GDM1 (cell line): ENCODE measurements around the gene NECTIN2.
"Not testable (repeated sequence)": the region's sequence is repeated elsewhere in the genome, so short reads cannot be mapped to it uniquely, and the experiment has no call there.

Experiments
- DNase-seq: peaks from one replicate; lab custom pipeline; 2025; lab: John Stamatoyannopoulos, UW

NECTIN2 gene

GRCh38 chr19:44817725-44818465, 28.2 kb upstream of the NECTIN2 start:
- no peak for DNase-seq

DNA sequence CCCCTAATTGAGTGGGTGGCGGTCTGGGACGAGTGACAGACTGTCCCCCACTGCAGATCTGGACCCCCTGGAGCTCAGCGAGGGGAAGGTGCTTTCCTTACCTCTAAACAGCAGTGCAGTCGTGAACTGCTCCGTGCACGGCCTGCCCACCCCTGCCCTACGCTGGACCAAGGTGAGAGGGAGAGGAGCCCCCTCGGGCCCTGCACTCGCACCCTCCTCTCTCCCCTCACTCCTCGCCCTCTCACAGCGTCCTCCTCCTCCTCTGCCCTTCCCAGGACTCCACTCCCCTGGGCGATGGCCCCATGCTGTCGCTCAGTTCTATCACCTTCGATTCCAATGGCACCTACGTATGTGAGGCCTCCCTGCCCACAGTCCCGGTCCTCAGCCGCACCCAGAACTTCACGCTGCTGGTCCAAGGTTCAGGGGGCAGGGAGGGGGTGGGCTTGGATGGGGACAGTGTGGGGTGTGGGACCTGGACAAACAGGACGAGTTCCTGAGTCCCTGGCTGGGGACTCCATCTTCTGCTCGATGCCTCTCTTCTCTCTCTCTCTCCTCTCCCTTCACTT, 27.5 kb upstream of the NECTIN2 start:
- DNase-seq: no peak

GRCh38 chr19:44819246-44819832, 26.8 kb upstream of the NECTIN2 start:
- no peak for DNase-seq

DNA sequence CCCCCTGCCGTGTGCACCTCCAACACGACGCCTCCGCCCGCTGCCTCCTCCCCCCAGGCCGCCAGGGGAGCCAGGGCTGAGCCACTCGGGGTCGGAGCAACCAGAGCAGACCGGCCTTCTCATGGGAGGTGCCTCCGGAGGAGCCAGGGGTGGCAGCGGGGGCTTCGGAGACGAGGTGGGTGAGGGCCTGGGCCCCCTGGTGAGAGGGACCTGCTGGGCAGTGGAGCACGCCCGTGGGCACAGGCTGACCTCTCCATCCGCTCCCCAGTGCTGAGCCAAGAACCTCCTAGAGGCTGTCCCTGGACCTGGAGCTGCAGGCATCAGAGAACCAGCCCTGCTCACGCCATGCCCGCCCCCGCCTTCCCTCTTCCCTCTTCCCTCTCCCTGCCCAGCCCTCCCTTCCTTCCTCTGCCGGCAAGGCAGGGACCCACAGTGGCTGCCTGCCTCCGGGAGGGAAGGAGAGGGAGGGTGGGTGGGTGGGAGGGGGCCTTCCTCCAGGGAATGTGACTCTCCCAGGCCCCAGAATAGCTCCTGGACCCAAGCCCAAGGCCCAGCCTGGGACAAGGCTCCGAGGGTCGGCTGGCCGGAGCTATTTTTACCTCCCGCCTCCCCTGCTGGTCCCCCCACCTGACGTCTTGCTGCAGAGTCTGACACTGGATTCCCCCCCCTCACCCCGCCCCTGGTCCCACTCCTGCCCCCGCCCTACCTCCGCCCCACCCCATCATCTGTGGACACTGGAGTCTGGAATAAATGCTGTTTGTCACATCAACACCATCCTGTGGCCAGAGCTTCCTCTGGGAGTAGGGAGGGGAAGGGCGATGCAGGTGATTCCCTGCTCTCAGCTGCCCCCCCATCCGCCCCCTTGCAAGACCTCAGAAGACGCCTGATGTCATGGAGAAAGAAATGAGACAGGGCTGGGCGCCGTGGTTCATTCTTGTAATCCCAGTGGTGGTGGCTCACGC, 25.2 kb upstream of the NECTIN2 start:
- no peak for DNase-seq

DNA sequence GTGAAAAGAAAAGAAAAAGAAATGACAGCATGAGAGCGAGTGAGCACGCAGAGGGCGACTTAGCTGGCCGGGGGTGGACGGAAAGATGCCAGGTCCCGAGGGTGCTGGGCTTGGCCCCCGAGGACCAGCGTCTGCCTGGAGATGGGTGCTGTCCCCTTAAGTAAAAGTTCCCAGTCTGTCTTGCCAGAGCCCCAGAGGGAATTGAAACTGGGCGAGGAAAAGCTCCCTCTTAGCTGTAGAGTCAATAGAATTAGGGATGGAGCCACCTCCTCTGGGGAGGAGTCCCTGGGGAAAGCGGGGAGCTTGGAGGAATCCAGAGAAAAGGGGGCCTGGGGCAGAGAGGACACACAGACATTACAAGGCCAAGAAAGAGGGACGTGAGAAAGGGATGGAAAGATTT, 23.9 kb upstream of the NECTIN2 start:
- DNase-seq: no peak

DNA sequence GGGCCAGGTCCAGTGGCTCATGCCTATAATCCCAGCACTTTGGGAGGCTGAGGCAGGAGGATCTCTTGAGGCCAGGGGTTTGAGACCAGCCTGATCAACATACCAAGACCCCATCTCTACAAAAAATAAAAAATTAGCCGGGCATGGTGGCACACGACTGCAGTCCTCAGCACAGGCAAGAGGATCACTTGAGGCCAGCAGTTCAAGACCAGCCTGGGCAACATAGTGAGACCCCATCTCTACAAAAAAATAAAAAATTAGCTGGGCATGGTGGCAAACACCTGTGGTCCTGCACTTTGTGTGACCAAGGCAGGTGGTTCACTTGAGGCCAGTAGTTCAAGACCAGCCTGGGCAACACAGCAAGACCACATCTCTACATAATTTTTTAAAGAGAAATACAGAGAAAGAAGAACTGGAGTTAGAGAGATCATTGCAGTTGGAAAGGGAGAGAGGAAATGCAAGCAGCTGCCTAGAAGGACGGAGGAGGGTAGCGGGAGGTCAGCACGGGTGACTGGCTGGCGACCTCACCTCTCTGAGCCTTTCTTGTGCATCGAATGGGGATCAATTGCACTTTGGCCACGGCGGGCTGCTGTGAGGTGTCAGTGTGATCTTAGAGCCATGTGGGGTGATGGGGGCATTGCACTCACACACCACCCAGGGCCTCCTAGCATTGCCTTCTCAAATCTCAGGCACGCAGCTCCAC, 23.3 kb upstream of the NECTIN2 start:
- no peak for DNase-seq

DNA sequence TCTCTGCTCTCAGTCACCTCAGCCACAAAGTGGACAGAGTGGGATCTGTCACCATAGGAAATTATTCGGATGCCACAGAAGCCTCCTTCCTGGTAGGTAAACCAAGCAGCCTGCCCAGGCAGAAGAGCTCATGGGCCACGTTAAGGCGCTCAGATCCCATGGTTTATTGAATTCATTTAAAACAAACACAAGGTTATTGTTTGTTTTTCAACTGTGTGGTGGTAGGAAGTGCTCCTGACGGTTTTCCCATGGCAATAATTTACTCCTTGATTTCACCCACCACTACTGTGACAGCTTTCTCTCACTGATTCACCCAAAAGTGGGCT, 22.8 kb upstream of the NECTIN2 start:
- DNase-seq: no peak

- no peak for DNase-seq
Observed at GRCh38 chr19:44824761-44825160, 21.3 kb upstream of the NECTIN2 start.

- DNase-seq: not testable (repeated sequence)
Observed at GRCh38 chr19:44832875-44833274, 13.2 kb upstream of the NECTIN2 start.

DNA sequence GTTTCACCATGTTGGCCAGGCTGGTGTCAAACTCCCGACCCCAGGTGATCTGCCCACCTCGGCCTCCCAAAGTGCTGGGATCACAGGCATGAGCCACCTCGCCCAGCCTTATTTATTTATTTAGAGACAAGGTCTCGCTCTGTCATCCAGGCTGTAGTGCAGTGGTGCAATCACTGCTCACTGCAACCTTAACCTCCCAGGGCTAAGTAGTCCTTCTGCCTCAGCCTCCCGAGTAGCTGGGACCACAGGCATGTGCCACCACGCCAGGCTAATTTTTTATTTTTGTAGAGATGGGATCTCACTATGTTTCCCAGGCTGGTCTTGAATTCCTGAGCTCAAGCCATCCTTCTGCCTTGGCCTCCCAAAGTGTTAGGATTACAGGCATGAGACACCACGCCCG, 11.7 kb upstream of the NECTIN2 start:
- not testable (repeated sequence) for DNase-seq

- DNase-seq: no peak
Observed at GRCh38 chr19:44839276-44839675, 6.8 kb upstream of the NECTIN2 start.

GRCh38 chr19:44840811-44841210, 5.3 kb upstream of the NECTIN2 start:
- no peak for DNase-seq

DNA sequence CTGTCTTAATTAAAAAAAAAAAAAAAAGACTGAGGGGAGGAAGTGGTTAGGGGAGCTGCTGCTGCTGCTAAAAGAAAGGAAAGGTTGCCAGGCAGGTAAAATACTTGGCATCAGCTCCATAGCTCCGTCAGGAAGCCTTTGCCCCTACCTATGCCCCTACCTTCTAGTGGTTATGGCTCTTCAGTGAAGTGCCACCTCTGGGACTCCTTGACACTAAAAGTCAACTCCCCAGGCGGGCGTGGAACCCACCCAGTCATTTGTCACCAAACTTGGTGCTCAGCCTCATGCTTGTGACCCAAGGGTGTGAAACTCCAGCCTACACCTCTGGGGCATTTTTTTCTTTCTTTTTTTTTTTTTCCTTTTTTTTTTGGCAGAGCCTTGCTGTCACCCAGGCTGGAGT, 4.9 kb upstream of the NECTIN2 start:
- DNase-seq: no peak

DNA sequence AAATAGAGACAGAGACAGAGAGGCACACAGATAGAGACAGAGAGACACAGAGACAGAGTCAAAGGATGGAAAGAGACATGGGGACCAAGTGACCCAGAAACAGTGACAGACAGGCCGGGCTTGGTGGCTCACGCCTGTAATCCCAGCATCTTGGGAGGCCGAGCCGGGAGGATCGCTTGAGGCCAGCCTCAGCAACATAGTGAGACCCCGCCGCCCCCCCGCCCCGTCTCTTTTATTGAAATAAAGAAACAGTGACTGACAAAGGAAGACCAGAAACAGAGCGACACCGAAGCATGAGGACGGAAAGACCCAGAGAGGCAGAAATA, 848 bp upstream of the NECTIN2 start:
- DNase-seq: no peak

DNA sequence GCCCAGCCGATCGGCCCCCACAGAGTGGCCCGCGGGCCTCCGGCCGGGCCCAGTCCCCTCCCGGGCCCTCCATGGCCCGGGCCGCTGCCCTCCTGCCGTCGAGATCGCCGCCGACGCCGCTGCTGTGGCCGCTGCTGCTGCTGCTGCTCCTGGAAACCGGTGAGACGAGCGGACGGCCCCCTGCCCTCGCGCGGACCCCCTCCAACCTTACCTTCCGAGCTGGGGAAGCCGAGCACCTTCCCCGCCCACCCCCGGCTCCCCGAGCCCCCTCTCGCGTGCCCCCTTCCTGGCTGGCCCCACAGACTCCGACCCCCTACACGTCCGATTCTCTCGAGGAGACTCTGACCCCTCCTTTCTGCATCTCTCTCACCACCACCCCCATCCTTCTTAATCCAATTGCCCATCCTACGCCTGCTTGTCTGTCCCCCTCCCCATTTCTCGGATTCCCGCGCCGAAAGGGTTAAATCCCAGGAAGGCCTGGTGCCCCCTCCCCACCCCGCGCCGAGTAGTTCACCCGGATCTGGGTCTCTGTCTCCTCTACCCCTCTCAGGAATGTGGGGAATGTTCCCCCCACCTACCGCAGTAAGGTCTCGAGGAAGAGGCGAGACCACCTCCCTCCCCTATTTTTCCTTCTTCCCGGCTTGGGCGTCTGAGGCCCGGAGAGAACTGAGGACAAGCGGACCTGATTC, 502 bp downstream of the NECTIN2 start:
- DNase-seq: no peak

DNA sequence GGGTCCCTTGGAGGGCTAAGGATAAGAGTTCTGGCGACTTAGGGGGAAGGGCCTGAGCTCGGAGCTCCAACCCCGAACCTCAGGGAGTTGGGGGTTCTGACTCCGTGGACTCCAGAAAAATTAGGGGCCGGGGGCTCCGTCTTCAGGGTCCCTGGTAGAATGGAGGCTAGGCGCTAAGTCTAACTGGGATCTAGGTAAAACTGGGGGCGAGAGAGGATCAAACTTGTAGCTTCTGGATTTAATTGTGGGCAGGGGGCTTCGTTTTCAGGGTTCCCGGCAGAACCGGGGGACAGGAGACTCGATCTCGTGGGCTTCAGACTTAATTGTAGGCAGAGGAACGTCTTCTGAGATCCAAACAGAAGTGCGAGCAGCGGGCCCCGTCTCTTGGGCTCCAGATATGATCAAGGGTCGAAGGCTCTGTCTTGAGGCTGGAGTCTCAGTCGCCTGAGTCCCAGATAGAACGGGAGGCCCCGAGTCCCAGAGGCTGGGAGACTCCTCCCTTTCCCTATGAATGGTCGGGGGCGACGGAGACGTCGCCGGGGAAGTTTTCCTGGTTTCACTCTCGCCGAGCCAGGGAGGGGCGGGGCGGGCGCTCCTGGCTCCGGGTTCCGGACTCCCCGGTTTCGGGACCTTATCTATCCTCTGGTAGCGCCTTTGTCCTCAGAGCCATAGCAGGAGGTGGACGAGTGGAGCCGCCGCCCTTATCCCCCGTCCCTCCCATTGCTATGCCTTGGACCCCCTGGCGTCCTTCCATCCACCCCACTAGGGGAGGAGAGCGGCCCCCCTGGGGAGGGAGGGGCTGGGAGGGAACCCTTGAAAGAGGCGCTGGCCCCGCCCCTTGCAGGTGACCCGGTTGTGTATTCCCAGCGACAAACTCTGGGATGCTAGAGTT, 1.3 kb downstream of the NECTIN2 start:
- no peak for DNase-seq

DNA sequence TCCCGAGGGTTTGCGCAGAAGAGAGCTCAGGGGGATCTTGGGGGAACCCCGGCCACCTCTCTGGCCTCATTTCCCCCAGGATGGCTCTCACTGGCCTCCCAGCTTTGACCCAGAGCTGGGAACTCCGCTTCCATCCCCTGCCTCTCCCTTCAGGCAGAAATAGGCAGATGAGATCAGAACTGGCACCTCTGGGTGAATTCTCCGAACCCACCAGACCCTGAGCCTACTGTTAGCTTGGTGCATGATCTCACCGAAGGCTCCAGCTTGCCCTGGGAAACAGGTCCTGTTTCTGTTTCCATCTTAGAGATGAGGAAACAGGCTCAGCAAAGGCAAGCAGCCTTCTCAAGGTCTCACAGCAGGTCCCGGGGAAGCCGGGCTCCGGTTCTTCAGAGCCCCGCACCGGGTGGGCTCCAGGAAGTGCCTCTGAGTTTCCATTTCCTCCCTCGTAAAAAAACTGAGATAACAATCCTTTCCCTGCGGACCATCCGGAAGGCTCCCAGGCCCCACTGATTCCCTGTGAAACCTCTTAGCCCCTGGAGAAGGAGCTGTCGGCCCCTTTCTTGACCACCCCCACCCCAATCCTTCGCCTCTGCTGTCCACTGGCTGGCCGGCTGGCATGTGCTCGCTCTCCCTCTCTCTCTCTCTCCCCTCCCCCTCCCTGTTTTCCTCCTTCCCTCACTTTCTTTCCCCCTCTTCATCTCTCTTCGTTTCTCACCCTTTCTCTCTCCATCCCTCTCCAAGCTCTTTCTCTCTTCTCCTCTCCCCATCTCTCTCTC, 2.1 kb downstream of the NECTIN2 start:
- no peak for DNase-seq

DNA sequence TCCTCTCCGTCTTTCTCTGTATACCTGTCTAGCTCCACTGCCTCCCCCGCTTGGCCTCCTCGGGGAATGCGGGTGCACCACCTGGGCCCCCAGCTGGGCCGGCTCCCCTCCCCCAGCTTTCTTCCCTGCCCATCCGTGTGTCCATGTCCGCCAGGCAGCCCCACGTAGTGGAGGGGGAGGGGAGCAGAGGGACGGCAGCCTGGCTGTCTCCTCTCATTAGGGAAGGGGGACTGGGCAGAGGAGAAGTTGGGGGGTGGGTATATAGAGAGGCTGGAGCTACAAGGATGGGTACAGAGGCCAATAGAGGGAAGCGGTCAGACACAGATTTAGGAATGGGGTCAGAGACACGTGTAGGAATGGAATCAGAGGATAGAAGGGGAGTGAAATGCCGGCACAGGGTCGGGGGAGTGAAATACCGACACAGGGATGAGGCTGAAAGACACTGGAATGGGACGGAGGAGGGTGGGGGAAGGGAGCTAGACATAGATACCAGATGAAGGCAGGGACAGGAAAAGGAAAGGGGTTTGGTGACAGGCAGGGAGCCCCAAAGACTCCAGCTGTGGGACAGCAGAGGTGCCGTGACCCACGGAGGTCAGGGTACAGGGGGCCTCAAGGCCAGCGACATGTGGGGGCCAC, 2.8 kb downstream of the NECTIN2 start:
- DNase-seq: no peak

DNA sequence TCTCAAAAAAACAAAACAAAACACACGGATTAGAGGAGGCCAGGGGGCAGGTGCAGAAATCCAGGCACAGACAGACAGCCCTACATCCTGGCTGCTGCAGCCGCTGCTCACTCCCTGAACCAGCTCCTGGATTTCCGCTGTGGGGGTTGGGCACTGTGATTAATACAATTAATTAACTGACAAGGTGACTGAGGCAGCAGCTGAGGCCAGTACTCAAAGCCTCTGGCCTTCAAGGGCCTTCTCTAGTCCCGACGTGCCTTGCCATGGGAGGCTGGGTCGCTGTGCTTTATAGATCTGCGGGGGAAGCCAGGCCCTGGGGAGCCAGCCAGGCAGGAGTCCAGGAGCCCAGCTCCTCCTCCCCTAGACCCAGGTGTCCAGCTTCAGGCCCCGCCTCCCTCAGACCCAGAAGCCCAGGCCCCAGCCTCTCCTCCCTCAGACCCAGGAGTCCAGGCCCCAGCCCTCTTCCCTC, 4.6 kb downstream of the NECTIN2 start:
- DNase-seq: no peak
